Stimulated activated naive CD8-positive, alpha-beta T cell treated with anti-CD3 and anti-CD28 coated beads, Interleukin-15, Interleukin-2, amounts not matched to agents 100 ng/mL and 50 ng/mL, for 24 hours (primary cell): ENCODE results near the gene PHLDA2.

ENCODE experiments used
- H3K27ac Mint-ChIP-seq: one replicate; pipeline ENCODE4 v1.8.0; 2021; ENCODE audit warnings: mild to moderate bottlenecking, mixed read lengths
- H3K27me3 Mint-ChIP-seq: one replicate; pipeline ENCODE4 v1.8.0; 2021; ENCODE audit warnings: mixed read lengths
- H3K36me3 Mint-ChIP-seq: one replicate; pipeline ENCODE4 v1.8.0; 2021; ENCODE audit warnings: low read depth, mixed read lengths
- H3K4me1 Mint-ChIP-seq: one replicate; pipeline ENCODE4 v1.8.0; 2021; ENCODE audit warnings: low read depth, mixed read lengths
- H3K4me3 Mint-ChIP-seq: one replicate; pipeline ENCODE4 v1.8.0; 2021; ENCODE audit warnings: mild to moderate bottlenecking, mixed read lengths
- H3K9me3 Mint-ChIP-seq: one replicate; pipeline ENCODE4 v1.8.0; 2021; ENCODE audit warnings: mixed read lengths

The PHLDA2 gene

GRCh38 chr11:2927121-2927800, 2.0 kb downstream of the PHLDA2 start:
- Mint-ChIP-seq H3K36me3 (no peaks in the 10 kb centered on the region), H3K27me3 (peaks cover 19% of the 10 kb centered on the region), H3K27ac (no peak overlapping the region), H3K4me1 (peaks cover 23% of the 10 kb centered on the region), H3K4me3 (peak overlapping the region; percentile 73), H3K9me3 (no peaks in the 10 kb centered on the region)

GRCh38 chr11:2926611-2927051, 2.6 kb downstream of the PHLDA2 start:
- H3K27ac Mint-ChIP-seq, result no peak overlapping the region
- H3K27me3 Mint-ChIP-seq, result peaks cover 19% of the 10 kb centered on the region
- no peak overlapping the region for H3K4me3 Mint-ChIP-seq

GRCh38 chr11:2924821-2925675, 4.2 kb downstream of the PHLDA2 start:
- Mint-ChIP-seq H3K4me1 (peaks cover 18% of the 10 kb centered on the region), H3K4me3 (no peak overlapping the region), H3K9me3 (no peaks in the 10 kb centered on the region), H3K27me3 (peaks cover 19% of the 10 kb centered on the region), H3K27ac (no peak overlapping the region), H3K36me3 (no peaks in the 10 kb centered on the region)

More at GRCh38 chr11:2926611-2927051, 2.6 kb downstream of the PHLDA2 start:
- H3K4me1 Mint-ChIP-seq, result peaks cover 23% of the 10 kb centered on the region
- H3K9me3 Mint-ChIP-seq, result no peaks in the 10 kb centered on the region
- no peaks in the 10 kb centered on the region for H3K36me3 Mint-ChIP-seq

DNA sequence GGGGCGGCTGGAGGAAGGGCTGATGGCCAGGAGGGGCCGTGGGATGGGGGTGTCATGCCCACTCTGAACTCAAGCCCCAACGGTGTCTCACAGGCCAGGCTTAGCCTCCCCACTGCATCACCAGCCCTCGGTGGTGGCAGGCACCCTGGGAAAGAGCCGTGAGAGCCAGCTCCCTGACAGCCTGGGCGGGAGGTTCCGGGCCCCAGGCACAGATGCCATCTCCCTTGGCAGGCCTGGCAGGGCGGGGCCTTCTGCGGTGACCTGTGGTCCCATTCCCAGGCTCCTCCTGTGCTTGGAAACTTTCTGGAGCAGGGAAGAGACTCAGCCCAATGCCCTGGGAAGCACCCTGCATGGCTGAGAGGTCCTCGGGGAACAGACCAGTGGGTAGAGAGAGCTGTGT, 4.8 kb downstream of the PHLDA2 start:
- Mint-ChIP-seq H3K27ac (no peak overlapping the region), H3K27me3 (peaks cover 19% of the 10 kb centered on the region), H3K9me3 (no peaks in the 10 kb centered on the region), H3K4me3 (no peak overlapping the region), H3K36me3 (no peaks in the 10 kb centered on the region), H3K4me1 (peaks cover 14% of the 10 kb centered on the region)

- no peak overlapping the region for H3K4me3 Mint-ChIP-seq
- H3K27me3 Mint-ChIP-seq, result peaks cover 16% of the 10 kb centered on the region
- H3K4me1 Mint-ChIP-seq, result peaks cover 11% of the 10 kb centered on the region
- H3K27ac Mint-ChIP-seq, result no peak overlapping the region
- H3K36me3 Mint-ChIP-seq, result no peaks in the 10 kb centered on the region
- H3K9me3 Mint-ChIP-seq, result no peaks in the 10 kb centered on the region
These were observed 5.5 kb downstream of the PHLDA2 start for GRCh38 chr11:2923446-2924375.

GRCh38 chr11:2922655-2923054, 6.6 kb downstream of the PHLDA2 start:
- H3K4me1 Mint-ChIP-seq, result peaks cover 2% of the 10 kb centered on the region
- H3K27ac Mint-ChIP-seq, result no peak overlapping the region
- H3K4me3 Mint-ChIP-seq, result no peak overlapping the region

GRCh38 chr11:2921742-2922493, 7.3 kb downstream of the PHLDA2 start:
- no peak overlapping the region for H3K27ac Mint-ChIP-seq
- no peaks in the 10 kb centered on the region for H3K4me1 Mint-ChIP-seq
- H3K27me3 Mint-ChIP-seq, result peaks cover 4% of the 10 kb centered on the region
- no peaks in the 10 kb centered on the region for H3K36me3 Mint-ChIP-seq
- no peaks in the 10 kb centered on the region for H3K9me3 Mint-ChIP-seq
- no peak overlapping the region for H3K4me3 Mint-ChIP-seq

More at GRCh38 chr11:2922655-2923054, 6.6 kb downstream of the PHLDA2 start:
- Mint-ChIP-seq H3K9me3 (no peaks in the 10 kb centered on the region), H3K36me3 (no peaks in the 10 kb centered on the region), H3K27me3 (peaks cover 8% of the 10 kb centered on the region)

DNA sequence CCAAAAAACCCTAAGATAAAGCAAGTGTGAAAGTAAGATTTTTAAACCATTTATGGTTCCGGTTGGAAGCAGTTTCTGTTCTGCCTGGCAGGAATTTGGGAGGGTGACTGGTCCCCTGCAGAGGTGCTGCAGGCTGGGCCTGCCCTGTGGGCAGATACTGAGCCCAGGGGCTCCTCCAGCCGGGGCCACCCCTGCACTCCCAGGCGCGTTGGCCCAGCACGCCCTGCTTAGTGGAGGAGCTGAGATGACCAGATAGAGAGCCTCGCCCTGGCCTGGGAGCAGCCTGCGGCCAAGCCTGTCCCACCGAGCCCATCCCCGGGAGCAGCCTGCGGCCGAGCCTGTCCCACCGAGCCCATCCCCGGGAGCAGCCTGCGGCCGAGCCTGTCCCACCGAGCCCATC, 8.0 kb downstream of the PHLDA2 start:
- no peak overlapping the region for H3K27ac Mint-ChIP-seq
- H3K4me1 Mint-ChIP-seq, result no peaks in the 10 kb centered on the region
- H3K27me3 Mint-ChIP-seq, result peaks cover under 1% of the 10 kb centered on the region
- H3K36me3 Mint-ChIP-seq, result no peaks in the 10 kb centered on the region
- H3K9me3 Mint-ChIP-seq, result no peaks in the 10 kb centered on the region
- no peak overlapping the region for H3K4me3 Mint-ChIP-seq

GRCh38 chr11:2920343-2920742, 8.9 kb downstream of the PHLDA2 start:
- H3K27ac Mint-ChIP-seq, result no peak overlapping the region
- H3K27me3 Mint-ChIP-seq, result no peaks in the 10 kb centered on the region
- H3K36me3 Mint-ChIP-seq, result no peaks in the 10 kb centered on the region
- no peak overlapping the region for H3K4me3 Mint-ChIP-seq
- H3K9me3 Mint-ChIP-seq, result no peaks in the 10 kb centered on the region
- H3K4me1 Mint-ChIP-seq, result no peaks in the 10 kb centered on the region

DNA sequence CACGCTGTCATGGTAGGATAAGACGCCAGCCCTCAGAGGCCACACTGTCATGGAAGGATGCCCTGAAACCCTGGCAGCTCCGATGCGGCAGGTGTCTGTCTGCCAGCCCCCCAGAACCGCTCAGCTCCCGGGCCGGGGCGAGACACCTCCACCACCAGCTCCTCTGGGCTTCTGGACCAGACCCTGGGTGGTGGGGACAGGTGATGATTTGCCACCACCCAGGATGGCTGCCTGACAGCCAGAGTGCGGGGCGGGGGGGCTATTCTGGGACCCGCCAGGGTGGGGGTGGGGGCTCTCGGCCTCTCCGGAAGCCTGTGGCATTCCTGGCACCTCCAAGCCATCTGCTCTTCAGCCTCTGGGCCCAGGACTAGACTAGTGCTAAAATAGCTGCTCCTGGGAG, 9.4 kb downstream of the PHLDA2 start:
- Mint-ChIP-seq H3K27me3 (no peaks in the 10 kb centered on the region), H3K27ac (no peak overlapping the region), H3K4me1 (no peaks in the 10 kb centered on the region), H3K9me3 (no peaks in the 10 kb centered on the region), H3K36me3 (no peaks in the 10 kb centered on the region), H3K4me3 (no peak overlapping the region)

GRCh38 chr11:2919188-2919587, 10.0 kb downstream of the PHLDA2 start:
- Mint-ChIP-seq H3K4me3 (no peak overlapping the region), H3K27me3 (no peaks in the 10 kb centered on the region)

GRCh38 chr11:2917842-2918490, 11.3 kb downstream of the PHLDA2 start:
- Mint-ChIP-seq H3K36me3 (no peaks in the 10 kb centered on the region), H3K27ac (no peak overlapping the region), H3K27me3 (no peaks in the 10 kb centered on the region), H3K4me3 (no peak overlapping the region), H3K4me1 (peaks cover 10% of the 10 kb centered on the region), H3K9me3 (no peaks in the 10 kb centered on the region)

More at GRCh38 chr11:2919188-2919587, 10.0 kb downstream of the PHLDA2 start:
- Mint-ChIP-seq H3K36me3 (no peaks in the 10 kb centered on the region), H3K9me3 (no peaks in the 10 kb centered on the region), H3K27ac (no peak overlapping the region), H3K4me1 (no peaks in the 10 kb centered on the region)

DNA sequence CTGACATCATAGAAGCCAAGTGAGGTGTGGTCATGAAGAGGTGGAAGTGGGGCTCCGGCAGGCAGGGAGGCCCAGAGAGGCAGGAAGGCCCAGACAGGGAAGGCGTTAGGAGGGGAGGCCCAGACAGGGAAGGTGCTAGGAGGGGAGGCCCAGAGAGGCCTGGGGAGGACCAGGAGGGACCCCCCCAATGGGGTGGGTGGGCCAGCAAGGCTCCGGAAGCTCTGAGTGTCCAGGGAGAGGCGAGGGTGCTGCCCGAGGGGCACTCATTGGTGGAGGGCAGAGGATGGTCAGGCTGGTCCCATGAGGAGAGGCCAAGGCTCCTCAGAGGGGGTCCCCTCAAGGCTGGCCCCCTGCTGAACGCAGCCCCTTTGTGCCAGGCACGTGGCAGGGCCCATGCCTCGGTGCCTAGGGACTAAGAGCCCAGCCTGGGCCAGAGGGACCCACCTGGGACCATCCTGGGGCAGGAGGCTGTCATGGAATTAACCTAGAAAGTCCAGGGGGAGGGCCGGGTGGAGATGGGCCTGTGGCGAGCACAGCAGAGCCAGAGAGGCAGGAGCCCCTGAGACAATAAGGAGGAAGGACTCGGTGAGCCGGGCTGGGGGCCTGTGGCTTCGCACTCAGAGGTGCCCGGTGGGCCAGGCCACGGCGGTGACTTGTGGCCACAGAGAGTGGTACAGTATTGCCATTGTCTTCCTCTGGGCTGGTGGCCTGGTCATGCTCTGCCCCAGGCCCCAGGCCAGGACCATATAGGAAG, 12.2 kb downstream of the PHLDA2 start:
- no peaks in the 10 kb centered on the region for H3K27me3 Mint-ChIP-seq
- no peaks in the 10 kb centered on the region for H3K9me3 Mint-ChIP-seq
- H3K4me3 Mint-ChIP-seq, result no peak overlapping the region
- no peaks in the 10 kb centered on the region for H3K36me3 Mint-ChIP-seq
- peaks cover 10% of the 10 kb centered on the region for H3K4me1 Mint-ChIP-seq
- no peak overlapping the region for H3K27ac Mint-ChIP-seq
